GM12891 (cell line): ENCODE results near the gene NEK11.

ENCODE experiments used
- POLR2A ChIP-seq: IDR thresholded peaks from 2 replicates; pipeline ENCODE4 v1.6.1; 2011; ENCODE audit warnings: low read depth, low read length, control low read depth
- POLR2AphosphoS5 ChIP-seq: IDR thresholded peaks from 2 replicates; pipeline ENCODE4 v1.6.1; 2011; ENCODE audit warnings: low read depth, low read length, control low read depth

DNA sequence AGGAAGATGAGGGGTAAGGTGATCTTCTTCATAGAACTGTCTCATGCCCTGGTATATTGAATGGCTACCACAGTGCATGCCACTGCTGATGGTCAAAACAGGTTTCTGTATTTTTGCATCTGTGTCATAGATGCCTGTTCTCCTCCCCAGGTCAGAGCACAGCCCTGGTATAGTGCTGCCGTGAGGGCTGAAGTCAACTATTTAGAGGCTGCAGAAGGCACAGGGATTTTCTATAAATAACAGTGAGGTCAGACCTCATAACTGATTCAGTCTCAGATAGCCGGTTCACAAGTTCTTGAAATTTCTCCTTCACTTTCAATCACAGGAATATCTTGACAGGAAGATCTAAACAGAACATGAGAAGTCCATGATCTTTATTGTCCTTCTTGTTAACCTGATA lies 255.7 kb downstream of the NEK11 start:
- TF ChIP-seq POLR2AphosphoS5: no peak
- no peak for TF ChIP-seq POLR2A
